Lower leg skin (tissue), 4 donors: ENCODE results near the gene PPP1R12A. TPM values are rescaled to one million over a fixed set of nuclear protein-coding genes. Genes with fewer than 3 reads are reported as not detected.

Experiments used
- DNase-seq, 2 donors: peaks; one replicate each; pipeline ENCODE4 v3.0.0-alpha.2; 2019; ENCODE audit warnings: low spot score in 2 of 2
- H3K4me3 ChIP-seq: fragments of 200-600 bp; sonication (generic); 2 replicates; pipeline ENCODE4 v1.5.1; 2017; ENCODE audit warnings: mild to moderate bottlenecking, low read depth; ENCODE audit not compliant: poor library complexity, severe bottlenecking
- CTCF ChIP-seq, 3 donors: fragments of 450-650 bp; IDR thresholded peaks; one replicate each; pipeline ENCODE4 v1.5.1; 2016; ENCODE audit warnings: antibody characterized with exemption in 3 of 3, mild to moderate bottlenecking in 3 of 3, moderate library complexity in 2 of 3
- POLR2A ChIP-seq, 2 donors: fragments of 450-650 bp; IDR thresholded peaks; one replicate each; pipeline ENCODE4 v1.6.1; 2016 to 2017; ENCODE audit warnings: antibody characterized with exemption in 2 of 2, mild to moderate bottlenecking in 1 of 2, moderate library complexity in 1 of 2
- WGBS, 2 donors: methylation state at CpG; one replicate each; pipeline ENCODE4 v1.1.5; 2018; 5-methylcytosine and 5-hydroxymethylcytosine counted together
- intact Hi-C: fragments of 100-400 bp; cut with DNase I; formaldehyde crosslinking; loops from one replicate; pipeline ENCODE4 v1.15.0; 2023; ENCODE audit warnings: low total_unique reads
- total RNA-seq, 4 donors: library from RNA; depleted of rRNA; stranded (reverse); fragments of >200 nt; gene quantifications; one replicate each; pipeline ENCODE4 v1.1.0, GENCODE V29; 2016

Gene PPP1R12A
- total RNA-seq, 4 donors from 2014 or later = 47.6 to 64.1 (median 56.6) TPM

DNA sequence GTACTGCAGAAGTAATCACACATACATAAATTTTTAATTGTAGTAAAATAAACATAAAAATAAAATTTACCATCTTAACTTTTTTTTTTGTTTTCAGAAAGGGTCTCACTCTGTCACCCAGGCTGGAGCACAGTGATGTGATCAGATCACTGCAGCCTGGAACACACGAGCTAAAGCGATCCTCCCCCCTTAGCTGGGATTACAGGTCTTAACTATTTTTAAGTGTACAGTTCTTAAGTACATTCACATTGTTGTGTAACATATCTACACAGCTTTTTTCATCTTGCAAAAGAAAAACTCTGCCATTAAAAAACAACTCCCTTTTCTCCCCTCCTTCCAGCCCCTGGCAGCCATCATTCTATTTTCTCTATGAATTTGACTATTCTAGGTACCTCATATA, 92.3 kb downstream of the PPP1R12A start:
- TF ChIP-seq POLR2A (IDR thresholded peaks at IDR 0.05) = no peak
- no peak for TF ChIP-seq CTCF (IDR thresholded peaks at IDR 0.05)
- no peak for DNase-seq
- H3K4me3 ChIP-seq = no peak overlapping the region
- intact Hi-C loops = no loop called here
- 90 to 97% methylated on average over 2 of the region's 2 CpGs for WGBS, 2 donors

- intact Hi-C loops = no loop called here
- TF ChIP-seq POLR2A (IDR thresholded peaks at IDR 0.05) = no peak
- WGBS, 2 donors = 72 to 99% methylated on average over 4 of the region's 4 CpGs
- no peak for DNase-seq
- H3K4me3 ChIP-seq = no peak overlapping the region
Measured at GRCh38 chr12:79841878-79842265, 93.0 kb downstream of the PPP1R12A start.

DNA sequence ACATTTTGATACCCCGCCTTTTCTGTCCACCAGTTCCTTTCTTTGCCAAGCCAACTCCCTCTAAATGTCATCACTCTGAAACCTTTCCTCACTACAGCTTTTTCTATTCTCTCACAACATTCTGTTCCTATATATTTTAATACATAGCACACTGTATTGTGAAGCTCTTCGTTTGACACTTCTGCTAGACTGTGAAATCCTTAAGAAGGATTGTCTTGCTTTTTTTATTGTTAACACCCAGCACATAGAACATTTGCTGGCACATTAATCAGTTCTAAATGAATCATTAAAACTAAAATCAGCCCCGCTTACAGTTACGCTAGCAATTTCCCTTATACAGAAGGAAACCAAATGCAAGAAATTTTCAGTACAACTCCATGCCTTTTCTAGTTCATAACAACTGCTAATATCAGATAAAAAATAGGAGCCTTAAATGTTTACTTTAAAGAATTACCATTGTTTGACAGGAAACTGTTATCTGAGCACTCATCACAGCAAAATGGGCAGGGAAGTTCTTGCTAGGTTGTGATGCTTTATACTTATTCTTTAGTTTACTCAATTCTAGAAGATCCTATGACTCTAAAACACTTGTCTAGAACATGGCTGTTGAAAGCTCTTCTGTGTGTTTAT, 93.5 kb downstream of the PPP1R12A start:
- H3K4me3 ChIP-seq = no peak overlapping the region
- TF ChIP-seq CTCF (IDR thresholded peaks at IDR 0.05) (no peak), POLR2A (IDR thresholded peaks at IDR 0.05) (no peak)
- intact Hi-C loops = no loop called here
- 71 to 86% methylated on average over 4 of the region's 4 CpGs for WGBS, 2 donors
- no peak for DNase-seq

- intact Hi-C loops = no loop called here
- DNase-seq = no peak
- 96 to 100% methylated on average over 3 of the region's 3 CpGs for WGBS, 2 donors
- TF ChIP-seq POLR2A (IDR thresholded peaks at IDR 0.05) (no peak), CTCF (IDR thresholded peaks at IDR 0.05) (no peak)
- no peak overlapping the region for H3K4me3 ChIP-seq
Measured at GRCh38 chr12:79838359-79838758, 96.5 kb downstream of the PPP1R12A start.

DNA sequence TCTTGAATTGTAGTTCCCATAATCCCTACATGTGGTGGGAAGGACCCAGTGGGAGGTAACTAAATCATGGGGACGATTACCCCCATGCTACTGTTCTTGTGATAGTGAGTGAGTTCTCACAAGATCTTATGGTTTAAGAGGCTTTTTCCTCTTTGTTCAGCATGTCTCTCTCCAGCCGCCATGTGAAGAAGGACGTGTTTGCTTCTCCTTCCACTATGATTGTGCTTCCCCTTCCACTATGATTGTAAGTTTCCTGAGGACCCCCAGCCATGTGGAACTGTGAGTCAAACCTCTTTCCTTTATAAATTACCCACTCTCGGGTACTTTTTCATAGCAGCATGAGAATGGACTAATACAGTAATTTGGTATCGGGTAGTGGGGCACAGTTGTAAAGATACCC, 97.3 kb downstream of the PPP1R12A start:
- TF ChIP-seq POLR2A (IDR thresholded peaks at IDR 0.05) (no peak), CTCF (IDR thresholded peaks at IDR 0.05) (no peak)
- intact Hi-C loops = no loop called here
- H3K4me3 ChIP-seq = no peak overlapping the region
- no peak for DNase-seq
- 94 to 96% methylated on average over 5 of the region's 5 CpGs for WGBS, 2 donors

DNA sequence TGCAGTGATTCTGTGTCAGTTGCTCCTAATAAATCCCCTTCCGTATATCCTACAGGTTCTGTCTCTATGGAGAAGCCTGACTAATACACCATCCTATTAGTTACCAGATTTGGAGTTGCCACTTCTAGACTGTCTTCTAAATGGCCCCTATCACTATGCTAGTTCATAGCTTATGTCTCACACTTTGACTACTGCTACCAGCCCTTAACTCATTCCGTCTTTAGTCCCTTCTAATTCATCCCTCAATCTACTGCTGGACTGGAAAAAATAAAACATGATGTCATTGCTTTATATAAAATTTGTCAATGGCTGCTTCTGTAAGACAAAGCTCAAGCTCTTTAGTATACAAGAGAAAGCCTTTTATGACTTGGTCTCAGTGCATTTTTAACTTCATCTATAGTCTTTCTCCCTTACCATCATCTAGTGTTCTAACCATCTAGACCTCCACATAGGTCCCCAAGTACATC, 99.5 kb downstream of the PPP1R12A start:
- no peak overlapping the region for H3K4me3 ChIP-seq
- DNase-seq = no peak
- 88 to 94% methylated on average over 2 of the region's 2 CpGs for WGBS, 2 donors
- intact Hi-C loops = no loop called here
- TF ChIP-seq POLR2A (IDR thresholded peaks at IDR 0.05) (no peak), CTCF (IDR thresholded peaks at IDR 0.05) (no peak)
